ENCODE results near the gene TBX20.

DNA sequence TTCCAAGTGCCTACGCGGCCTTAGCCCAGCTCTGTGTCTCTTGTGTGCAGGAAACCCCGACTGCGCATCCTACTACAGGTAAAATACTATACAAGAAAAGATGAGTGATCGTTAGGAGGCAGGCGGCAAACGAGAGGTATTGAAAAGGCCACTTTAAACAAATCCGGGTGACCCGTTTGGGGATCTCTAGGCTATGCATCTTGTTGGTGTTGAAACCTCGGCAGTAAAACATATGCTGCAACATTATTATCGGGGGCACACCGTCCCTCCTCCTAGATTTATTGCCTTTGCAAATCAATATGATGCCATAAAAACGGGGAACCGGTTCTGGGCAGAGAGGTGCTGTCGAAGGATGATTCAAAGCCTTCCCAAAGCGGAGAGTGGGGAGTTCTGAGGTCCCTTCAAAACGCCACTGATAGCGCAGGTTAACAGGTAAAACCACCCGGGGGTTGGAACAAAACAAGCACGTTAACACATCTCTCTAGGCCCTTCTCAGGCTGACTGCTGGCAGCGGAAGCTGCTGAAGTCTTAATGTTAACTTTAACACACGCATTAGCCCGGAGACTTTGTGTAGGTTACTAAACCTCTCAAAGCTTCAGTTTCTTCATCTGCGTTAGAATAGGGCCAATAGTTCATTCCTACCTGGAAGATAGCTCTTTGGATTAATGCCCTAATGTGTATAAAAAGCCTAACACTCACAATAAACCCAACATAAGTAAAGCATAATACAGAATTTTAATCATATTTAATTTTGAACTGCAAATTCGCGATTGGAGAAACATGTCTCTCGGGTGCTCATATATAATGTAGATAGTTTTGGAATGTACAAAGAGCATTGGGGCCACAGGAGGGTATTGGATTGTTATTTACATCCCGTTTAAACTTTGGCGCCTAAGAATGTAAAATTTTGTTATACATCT is 2.6 kb upstream of the TBX20 start:
- TF ChIP-seq CTCF (IDR thresholded peaks at IDR 0.05) (no peak), POLR2A (IDR thresholded peaks at IDR 0.05; ENCODE audit: low read depth) (no peak), POLR2AphosphoS5 (IDR thresholded peaks at IDR 0.05) (no peak), EP300 (IDR thresholded peaks at IDR 0.05) (no peak)
